Suppressor macrophage treated with lipopolysaccharide for 4 hours (primary cell): Measurements from ENCODE around the gene DSG2.
"Not testable (repeated sequence)": the region's sequence is repeated elsewhere in the genome, so short reads cannot be mapped to it uniquely, and the experiment has no call there.

Source experiments
- DNase-seq: peaks from one replicate; pipeline ENCODE4 v3.0.0-alpha.2; 2020

Gene DSG2

GRCh38 chr18:31497836-31498573 lies at the start of gene DSG2:
TSS of gene DSG2 (plus strand) at chr18:31498177. CDS start at chr18:31498252, 75 bp downstream.
- no peak for DNase-seq

- DNase-seq: no peak
These were observed 47.6 kb upstream of the DSG2 start for GRCh38 chr18:31450409-31450808.

DNA sequence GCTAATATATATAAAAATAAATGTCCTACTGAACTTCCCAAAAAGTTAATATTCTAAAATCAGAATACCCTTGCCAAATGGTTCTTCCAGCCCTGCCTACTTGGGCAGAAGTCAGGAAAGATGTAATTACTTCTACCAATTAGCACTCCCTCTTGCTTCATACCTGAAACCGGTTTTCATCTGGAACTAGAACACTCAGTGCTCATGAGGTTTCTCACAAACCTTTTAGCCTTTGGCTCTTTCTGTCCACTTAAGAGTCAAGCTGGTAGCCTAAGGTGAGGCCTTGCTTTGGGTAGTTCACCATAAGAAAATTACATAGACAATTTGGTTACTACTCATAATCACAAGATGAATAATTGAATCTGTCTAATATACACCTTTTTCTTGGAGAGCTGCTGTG lies 46.4 kb upstream of the DSG2 start:
- DNase-seq: no peak

DNA sequence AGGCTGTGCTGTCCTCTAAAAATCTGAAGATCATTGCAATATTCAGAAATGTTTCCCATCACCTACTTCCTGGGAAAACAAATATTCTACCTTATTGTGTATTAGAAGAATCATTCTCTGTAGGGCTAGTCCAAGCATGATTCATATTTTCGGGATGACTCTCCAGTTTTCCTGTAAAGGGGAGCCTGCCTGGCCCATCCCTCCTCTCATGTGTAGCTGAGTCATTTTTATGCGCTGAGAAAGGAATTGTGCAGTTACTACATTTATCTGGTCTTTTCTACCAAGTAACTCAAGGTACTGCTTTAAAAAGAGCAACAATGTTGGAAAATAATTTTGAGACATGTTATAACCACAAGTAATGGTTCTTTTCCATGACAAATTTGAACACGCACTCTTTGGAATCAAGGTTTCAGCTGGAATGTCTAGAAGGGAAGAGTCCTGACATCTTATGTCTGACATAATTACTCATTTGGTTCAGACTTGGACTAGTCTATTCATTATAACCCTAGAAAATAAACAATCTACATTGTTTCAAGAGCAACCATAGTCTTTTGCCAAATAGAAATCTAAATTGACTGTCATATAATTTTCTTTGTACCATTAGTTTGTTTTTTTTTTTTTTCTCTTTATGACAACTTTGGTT lies 43.8 kb upstream of the DSG2 start:
- no peak for DNase-seq

- no peak for DNase-seq
These were observed 28.3 kb upstream of the DSG2 start for GRCh38 chr18:31469629-31470028.

GRCh38 chr18:31478688-31479087 lies 19.3 kb upstream of the DSG2 start:
- no peak for DNase-seq

DNA sequence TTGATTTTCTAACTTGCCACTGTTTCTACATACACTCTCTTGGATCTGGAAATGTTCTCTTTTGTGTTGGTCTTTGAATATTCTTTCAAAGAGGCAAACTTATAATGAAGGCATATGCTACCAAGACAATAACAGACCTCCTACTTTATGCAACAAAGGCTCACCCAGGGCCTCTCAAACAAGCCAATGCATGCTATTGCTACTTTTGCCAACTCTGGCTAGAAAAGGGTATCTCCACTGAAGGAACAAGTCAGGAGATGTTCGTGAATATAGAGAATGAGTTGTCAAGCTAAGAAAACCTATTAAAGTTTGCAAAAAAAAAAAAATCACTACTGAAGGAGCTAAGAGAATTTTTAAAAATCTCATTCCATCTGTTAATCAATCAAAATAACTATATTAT lies 15.9 kb upstream of the DSG2 start:
- no peak for DNase-seq

DNA sequence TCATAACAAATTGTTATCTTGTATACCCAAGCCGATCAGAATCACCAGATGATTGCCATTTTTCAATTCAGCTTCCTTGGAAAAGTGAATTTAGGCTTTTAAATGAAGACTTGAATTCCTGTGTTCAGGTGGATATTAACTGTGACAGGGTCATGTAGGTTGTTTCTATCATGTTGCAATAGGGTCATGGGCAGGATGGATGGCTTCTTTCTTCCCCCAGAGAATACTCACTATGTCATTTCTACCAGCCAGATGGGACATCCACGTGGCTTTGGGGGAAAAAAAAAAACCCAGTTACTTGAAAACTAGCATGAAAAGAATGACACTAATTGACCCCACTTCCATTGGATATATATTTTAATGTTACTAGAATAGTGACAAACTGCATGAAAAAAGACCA lies 14.6 kb upstream of the DSG2 start:
- DNase-seq: no peak

- no peak for DNase-seq
These were observed 13.5 kb upstream of the DSG2 start for GRCh38 chr18:31484461-31484860.

DNA sequence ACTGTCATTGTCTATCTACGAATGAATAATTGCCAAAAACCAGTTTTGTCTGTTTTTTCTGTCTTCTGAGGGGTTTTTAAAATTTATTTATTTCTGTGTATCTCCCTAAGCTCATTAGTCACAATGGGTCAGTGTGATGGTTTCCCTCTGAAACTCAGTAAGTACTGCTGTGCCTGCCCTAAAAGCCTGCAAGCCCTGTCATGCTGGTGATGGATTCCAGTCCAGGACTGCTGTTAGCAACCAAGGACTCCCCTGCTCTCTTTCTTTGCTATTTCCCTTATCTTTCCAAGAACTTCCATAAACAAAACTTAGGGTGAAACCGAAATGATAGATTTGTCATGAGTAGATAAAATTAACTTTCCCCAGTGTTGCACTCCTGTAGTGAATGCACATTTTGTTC lies 11.8 kb upstream of the DSG2 start:
- DNase-seq: no peak

DNA sequence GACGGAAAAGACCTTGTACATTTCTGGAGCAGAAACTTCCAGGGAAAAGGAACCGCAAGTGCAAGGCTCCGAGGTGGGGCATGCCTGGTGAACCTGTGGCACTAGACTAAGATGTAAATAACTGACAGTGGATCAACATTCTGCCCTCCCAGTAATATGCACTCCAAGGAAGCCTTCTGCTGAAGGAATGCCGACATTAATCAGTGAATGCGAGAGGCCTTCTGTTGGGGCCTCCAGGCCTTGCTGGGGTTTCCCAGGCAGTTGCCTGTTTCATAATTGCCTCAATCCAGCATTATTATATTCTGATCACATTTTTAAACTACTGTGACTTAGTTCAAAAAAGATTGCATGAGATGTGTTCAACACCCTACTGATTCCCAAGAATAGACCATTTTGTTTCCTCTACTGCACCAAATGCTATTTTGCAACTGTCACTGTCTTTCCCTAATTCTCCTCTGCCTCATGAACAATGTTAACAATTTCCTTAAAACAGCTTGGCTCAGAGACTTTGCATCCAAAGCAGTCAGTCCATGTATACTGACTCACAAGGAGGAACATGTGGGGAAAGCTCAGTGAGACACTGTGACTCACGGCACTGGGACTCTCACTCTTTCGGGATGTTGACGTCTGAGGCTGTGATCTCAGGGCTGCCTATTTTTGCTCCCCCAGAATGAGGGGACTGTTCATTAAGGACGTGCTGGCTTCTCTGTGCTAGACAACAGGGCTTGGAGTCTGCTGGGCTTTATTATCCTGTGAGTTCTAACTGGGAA lies 10.5 kb upstream of the DSG2 start:
- DNase-seq: no peak

DNA sequence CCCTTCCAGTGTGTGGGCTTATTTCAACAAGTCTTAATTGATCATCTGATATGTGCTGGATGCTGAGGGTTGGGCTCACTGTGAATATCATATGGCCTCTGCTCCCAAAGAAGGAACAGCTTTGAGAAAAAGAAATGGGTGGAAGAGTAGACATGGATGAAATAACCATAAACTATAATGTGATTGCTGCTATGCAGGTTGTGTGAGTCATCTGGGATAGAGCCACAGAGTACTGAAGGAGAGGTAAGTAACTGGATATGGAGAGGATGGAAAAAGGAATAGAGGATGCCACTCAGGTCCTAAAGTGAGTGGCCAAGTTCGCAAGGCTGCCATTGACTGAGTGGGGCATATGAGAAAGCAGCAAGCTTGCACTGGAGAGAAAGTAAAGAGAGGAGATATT lies 8.7 kb upstream of the DSG2 start:
- no peak for DNase-seq

DNA sequence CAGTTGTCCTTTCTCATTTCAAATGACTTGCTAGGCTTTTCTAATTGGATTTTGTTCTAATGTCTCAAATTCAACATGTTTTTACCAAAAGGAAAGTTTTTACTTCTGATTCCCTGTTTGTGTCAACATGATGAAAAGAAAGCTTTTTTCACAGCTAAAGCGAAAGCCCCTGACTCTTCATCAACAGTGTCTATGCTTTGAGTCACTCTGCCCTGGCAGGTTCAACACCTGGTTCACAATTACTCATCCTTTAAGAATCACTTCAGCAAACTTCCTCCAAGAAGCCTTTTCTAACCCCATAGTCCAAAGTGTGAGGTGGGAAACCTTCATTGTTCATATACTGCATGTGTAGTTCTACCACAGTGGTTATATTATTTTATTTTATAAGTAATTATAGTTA lies 7.6 kb upstream of the DSG2 start:
- DNase-seq: no peak

DNA sequence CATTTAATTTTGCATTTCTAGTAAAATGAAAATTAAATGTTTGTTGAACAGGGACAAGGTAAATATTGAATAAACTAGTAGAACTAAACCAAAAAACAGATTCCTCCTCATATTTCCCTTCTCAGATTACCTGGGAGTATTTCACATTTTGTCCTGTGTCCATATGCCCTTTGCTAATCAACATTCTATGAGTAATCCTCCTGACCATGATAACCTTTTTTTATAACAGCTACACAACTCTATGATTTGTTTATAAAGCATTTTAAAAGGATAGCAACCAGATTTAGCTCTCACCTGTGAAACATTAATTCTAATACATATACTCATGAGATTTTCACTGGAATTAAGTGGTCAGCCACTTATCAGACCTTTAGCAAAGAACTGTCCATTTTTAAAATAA lies 7.1 kb upstream of the DSG2 start:
- no peak for DNase-seq

- no peak for DNase-seq
These were observed 6.4 kb upstream of the DSG2 start for GRCh38 chr18:31491586-31491985.

DNA sequence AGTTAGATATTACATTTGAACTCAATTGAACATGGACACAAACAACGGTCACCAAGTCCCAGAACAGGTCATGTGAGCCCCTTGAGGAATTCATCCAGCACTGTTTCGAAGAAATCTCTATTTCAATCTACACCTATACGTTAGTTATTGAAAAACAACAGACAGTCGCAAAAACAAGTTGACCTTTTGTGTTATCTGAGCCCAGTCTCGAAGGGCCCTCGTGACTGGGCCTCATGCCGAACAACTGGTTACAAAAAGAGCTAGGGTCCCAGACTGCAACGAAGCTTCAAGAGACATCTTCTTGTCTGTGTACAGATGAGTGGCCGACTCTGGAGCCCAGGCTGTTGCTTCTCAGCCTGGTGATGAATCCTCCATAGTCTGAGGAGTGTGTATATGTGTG lies 5.3 kb upstream of the DSG2 start:
- DNase-seq: no peak

- no peak for DNase-seq
These were observed 4.8 kb upstream of the DSG2 start for GRCh38 chr18:31493171-31493570.

DNA sequence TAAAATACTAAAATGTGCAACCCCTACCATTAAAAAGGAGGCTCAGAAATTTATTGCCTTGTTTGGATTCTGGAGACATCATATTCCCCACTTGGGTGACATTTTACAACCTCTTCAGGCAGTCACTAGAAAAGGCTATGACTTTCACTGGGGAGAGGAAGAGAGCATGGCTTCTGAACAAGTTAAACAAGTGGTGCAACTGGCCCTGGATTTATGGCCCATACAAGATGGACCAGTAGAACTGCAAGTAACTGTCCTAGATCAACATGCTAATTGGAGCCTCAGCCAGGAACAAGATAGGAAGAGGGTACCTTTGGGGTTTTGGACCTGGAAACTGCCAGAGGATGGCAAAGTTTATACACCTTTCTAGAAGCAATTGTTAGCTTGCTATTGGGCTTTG lies 4.0 kb upstream of the DSG2 start:
- DNase-seq: no peak

- DNase-seq: not testable (repeated sequence)
These were observed 3.2 kb upstream of the DSG2 start for GRCh38 chr18:31494705-31495244.

- no peak for DNase-seq
These were observed 557 bp upstream of the DSG2 start for GRCh38 chr18:31497404-31497835.

- no peak for DNase-seq
These were observed 872 bp downstream of the DSG2 start for GRCh38 chr18:31498574-31499524.

DNA sequence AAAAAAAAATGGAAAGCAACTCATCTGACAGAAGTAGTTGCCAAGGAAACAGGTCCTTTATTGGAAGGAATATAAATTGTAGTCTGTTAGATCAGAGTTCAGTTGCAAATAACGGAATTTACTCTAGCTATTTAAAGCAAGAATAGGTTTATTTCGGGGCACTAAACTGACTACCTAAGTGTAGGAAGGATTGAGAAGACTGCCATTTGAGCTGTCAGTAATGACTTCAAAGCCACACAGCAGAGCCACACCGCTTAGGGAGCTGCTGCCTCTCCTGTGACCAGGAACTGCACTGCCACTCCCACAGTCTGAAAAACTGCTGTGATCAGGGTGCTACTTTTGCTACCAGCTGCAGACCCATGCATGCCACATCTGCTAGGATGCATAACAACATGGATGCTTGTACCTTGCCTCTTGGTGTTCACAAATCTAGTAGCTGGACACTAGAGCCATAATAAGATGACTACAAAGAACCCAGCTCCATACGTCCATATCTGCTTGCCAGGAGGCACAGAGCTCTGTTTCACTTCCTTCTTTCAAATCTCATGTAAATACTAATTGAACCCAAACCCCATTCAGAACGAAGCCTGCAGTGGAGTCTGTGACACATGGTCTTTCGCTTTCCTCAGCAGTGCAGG lies 2.2 kb downstream of the DSG2 start:
- DNase-seq: no peak
